K562 (cell line): ENCODE measurements around the gene CEND1. TPM values are rescaled to one million over a fixed set of nuclear protein-coding genes. Genes with fewer than 3 reads are reported as not detected.

Experiments used
- ATAC-seq: fragments of 200-7000 bp; cut with Tn5 transposase; 3 replicates; pipeline ENCODE4 v1.9.1; 2020; ENCODE audit warnings: moderate library complexity
- BruUV-seq: library from RNA; stranded (reverse); fragments of 400-500 nt; replicated peaks from 2 replicates; lab custom pipeline; 2021; lab: Mats Ljungman, UMichigan
- CTCF ChIA-PET: fragments of 300-600 bp; formaldehyde crosslinking; extraction: SDS; loops from one replicate; lab custom pipeline; 2021; ENCODE audit warnings: low intra/inter-chr PET ratio; lab: Yijun Ruan, JAX
- POLR2A ChIA-PET: fragments of 300-600, 350-650 bp; sonication (Branson Sonifier 250); formaldehyde crosslinking; extraction: SDS; loops from one replicate; lab custom pipeline; 2021; ENCODE audit warnings: antibody characterized with exemption, inconsistent platforms; lab: Yijun Ruan, JAX
- DNase-seq, 4 experiments: peaks; one replicate each; pipeline versions ENCODE4 v3.0.0 to v3.0.0-alpha.2; 2011 to 2018; ENCODE audit warnings: low spot score in 3 of 4, mixed read lengths in 3 of 4; ENCODE audit errors: extremely low read depth in 1 of 4
- FAIRE-seq: peaks from 2 replicates; lab custom pipeline; 2011; peaks lifted over from hg19 to GRCh38; lab: Jason Lieb, UNC
- H2AFZ ChIP-seq: 2 replicates; pipeline ENCODE4 v1.6.0; 2011; ENCODE audit warnings: low read depth, low read length, control low read depth, inconsistent platforms
- H3K27ac ChIP-seq: fragments of 200-600 bp; 3 replicates; pipeline ENCODE4 v1.8.0; 2011; ENCODE audit warnings: low read depth, mild to moderate bottlenecking, control low read depth, inconsistent platforms, low read length, moderate library complexity, mixed read lengths; ENCODE audit errors: extremely low read depth
- H3K27me3 ChIP-seq, 2 experiments: fragments of 300-600 bp in 1 of 2; 2 replicates in 1 of 2; 3 replicates in 1 of 2; pipeline versions ENCODE4 v1.6.0 to v1.8.0; 2011; ENCODE audit warnings: inconsistent platforms in 2 of 2, low read length in 2 of 2, mild to moderate bottlenecking in 1 of 2, mixed read lengths in 1 of 2, moderate library complexity in 1 of 2; ENCODE audit not compliant: control insufficient read depth in 2 of 2, insufficient read depth in 2 of 2
- H3K36me3 ChIP-seq: fragments of 300-600 bp; 3 replicates; pipeline ENCODE4 v1.8.0; 2011; ENCODE audit warnings: mild to moderate bottlenecking, low read length, inconsistent platforms; ENCODE audit not compliant: control insufficient read depth, insufficient read depth
- H3K4me1 ChIP-seq, 2 experiments: fragments of 200-600 bp in 1 of 2; replicated peaks in 1 of 2; 2 replicates in 1 of 2; 3 replicates in 1 of 2; pipeline versions ENCODE4 v1.5.1 to v1.8.0; 2011; ENCODE audit warnings: inconsistent platforms in 2 of 2, low read length in 2 of 2, mild to moderate bottlenecking in 1 of 2, mixed read lengths in 1 of 2, moderate library complexity in 1 of 2; ENCODE audit not compliant: control insufficient read depth in 2 of 2, insufficient read depth in 2 of 2
- H3K4me2 ChIP-seq: 2 replicates; pipeline ENCODE4 v1.6.1; 2011; ENCODE audit warnings: low read length, control low read depth, inconsistent platforms, mixed read lengths; ENCODE audit not compliant: insufficient read depth
- H3K4me3 ChIP-seq: fragments of 200-600 bp; sonication (generic), shearing (Covaris generic); 2 replicates; pipeline ENCODE4 v1.5.1; 2016; ENCODE audit warnings: control low read depth, inconsistent platforms
- H3K79me2 ChIP-seq: fragments of 200-600 bp; 3 replicates; pipeline ENCODE4 v1.8.0; 2011; ENCODE audit warnings: low read length, inconsistent platforms; ENCODE audit not compliant: control insufficient read depth, insufficient read depth
- H3K9ac ChIP-seq, 2 experiments: 2 replicates each; pipeline versions ENCODE4 v1.6.0 to v1.6.1; 2011; ENCODE audit warnings: low read depth in 2 of 2, low read length in 2 of 2, control low read depth in 1 of 2, inconsistent platforms in 1 of 2, mild to moderate bottlenecking in 1 of 2, mixed read lengths in 1 of 2; ENCODE audit not compliant: insufficient read depth in 1 of 2
- H3K9me1 ChIP-seq: one replicate; pipeline ENCODE4 v1.6.0; 2011; ENCODE audit warnings: inconsistent platforms, mild to moderate bottlenecking, low read length, moderate library complexity; ENCODE audit not compliant: control insufficient read depth, insufficient read depth
- H3K9me3 ChIP-seq: replicated peaks from 2 replicates; pipeline ENCODE4 v1.5.1; 2011; ENCODE audit warnings: low read depth, low read length, inconsistent platforms; ENCODE audit not compliant: control insufficient read depth, insufficient read depth
- H4K20me1 ChIP-seq: replicated peaks from 2 replicates; pipeline ENCODE4 v1.6.1; 2011; ENCODE audit warnings: low read length, inconsistent platforms, mixed read lengths; ENCODE audit not compliant: control insufficient read depth, insufficient read depth
- CBFA2T3 ChIP-seq: fragments of 450-650 bp; IDR thresholded peaks from 2 replicates; pipeline ENCODE4 v1.6.1; 2017
- HMGN3 ChIP-seq: IDR thresholded peaks from 2 replicates; pipeline ENCODE4 v1.6.1; 2011; ENCODE audit warnings: borderline replicate concordance, low read depth, mild to moderate bottlenecking, mixed read lengths, low read length; ENCODE audit not compliant: insufficient read length; ENCODE audit errors: extremely low read depth
- MED1 ChIP-seq: sonication (generic); formaldehyde crosslinking; IDR thresholded peaks from 2 replicates; pipeline ENCODE4 v1.8.1; 2023; ENCODE audit warnings: missing genetic modification reagents, borderline replicate concordance
- NR3C1 ChIP-seq: sonication (generic); formaldehyde crosslinking; IDR thresholded peaks from 2 replicates; pipeline ENCODE4 v1.8.1; 2022; ENCODE audit warnings: missing genetic modification reagents
- PHF8 ChIP-seq: fragments of 200-600 bp; sonication (generic); IDR thresholded peaks from 2 replicates; pipeline ENCODE4 v1.6.1; 2012; ENCODE audit warnings: mixed run types, mild to moderate bottlenecking, inconsistent platforms, low read length, moderate library complexity, borderline replicate concordance
- SETDB1 ChIP-seq: IDR thresholded peaks from one replicate; pipeline ENCODE4 v1.6.1; 2012; ENCODE audit warnings: low read length, control low read depth, inconsistent platforms
- TAF15 ChIP-seq: fragments of 200-400 bp; formaldehyde crosslinking; IDR thresholded peaks from 2 replicates; pipeline ENCODE4 v1.6.1; 2017; ENCODE audit warnings: mild to moderate bottlenecking, low read depth, low read length, moderate library complexity
- WGBS: fragments of 100-300 bp; shearing (Covaris generic); methylation state at CpG from one replicate; pipeline ENCODE4 v1.1.6; 2016; ENCODE audit warnings: low coverage, mixed read lengths; ENCODE audit not compliant: insufficient coverage; ENCODE audit errors: missing lambda C conversion rate; 5-methylcytosine and 5-hydroxymethylcytosine counted together
- in situ Hi-C: fragments of 300-500 bp; cut with MboI; formaldehyde crosslinking; loops from 4 replicates; pipeline ENCODE4 v1.15.0; 2018; ENCODE audit warnings: inconsistent platforms, mixed read lengths
- intact Hi-C: fragments of 100-400 bp; cut with micrococcal nuclease; formaldehyde crosslinking; loops from 2 replicates; pipeline ENCODE4 v1.14.2; 2022
- polyA plus RNA-seq, 8 experiments: library from polyadenylated mRNA; depleted of rRNA in 4 of 8; stranded (reverse) in 5 of 8; unstranded in 3 of 8; fragments of >200 nt; fragmentation: Nextera tagmentation in 2 of 8; fragmentation: Illumina TruSeq in 1 of 8; extraction: Ambion mirVana in 2 of 8; extraction: Trizol in 1 of 8; gene quantifications; 2 replicates each; pipeline versions ENCODE4 v1.2.1 to v1.2.3, GENCODE V29; 2011 to 2014; ENCODE audit warnings: inconsistent platforms in 1 of 8, missing spikeins in 1 of 8
- total RNA-seq, 7 experiments: library from RNA; depleted of rRNA in 6 of 7; stranded (reverse); fragments of >200 nt in 6 of 7; fragmentation: Illumina TruSeq in 2 of 7; extraction: Trizol in 2 of 7; gene quantifications; 2 replicates each; pipeline versions ENCODE4 v1.2.1 to v1.2.3, GENCODE V29; 2011 to 2021; ENCODE audit warnings: low replicate concordance in 1 of 7

The CEND1 gene
- total and polyA plus RNA-seq, 9 of the 15 experiments (the other 6 are each of a cell fraction or from before 2014, with no cell fraction given) = 0.13 to 0.18 (median 0.16) TPM; not detected in 6

GRCh38 chr11:823441-824291 lies 33.8 kb upstream of the CEND1 start:
- no peaks in the 10 kb centered on the region for H3K27me3 ChIP-seq
- DNase-seq = no peak
- CTCF ChIA-PET = no interaction called here
- POLR2A ChIA-PET = interaction anchor here (0.5 to 2.5 kb wide), 7 partner anchors 8 to 33 kb away, joined by 3 to 20 read pairs (median 3); partner anchors contain the start of gene RPLP2
- TF ChIP-seq HMGN3 (peak; percentile 17), PHF8 (no peak), NR3C1 (CRISPR knock-in tag) (no peak), SETDB1 (no peak), TAF15 (0 out of 2 replicates have a peak, but pooled peaks have one; percentile 69), CBFA2T3 (no peak), MED1 (CRISPR knock-in tag) (no peak)
- H3K27ac ChIP-seq = no peak overlapping the region
- FAIRE-seq = no peak
- no peak overlapping the region for H3K4me2 ChIP-seq
- no peaks in the 10 kb centered on the region for H3K9me3 ChIP-seq
- intact Hi-C loops = no loop called here
- no TSS peak for BruUV-seq
- peaks cover 37% of the 10 kb centered on the region; the same call in 1 of the 3 replicates for H3K36me3 ChIP-seq
- 94% methylated on average over 21 of the region's 53 CpGs for WGBS
- no peak overlapping the region for H3K9ac ChIP-seq
- peaks cover 13% of the 10 kb centered on the region for H4K20me1 ChIP-seq
- peaks cover 6% of the 10 kb centered on the region for H3K9me1 ChIP-seq
- H3K4me1 ChIP-seq = peaks cover 30 to 91% of the 10 kb centered on the region in 2 experiments
- H2AFZ ChIP-seq = no peak overlapping the region
- no peak for ATAC-seq
- H3K4me3 ChIP-seq = no peak overlapping the region
- peaks cover 29% of the 10 kb centered on the region for H3K79me2 ChIP-seq
- in situ Hi-C loops = no loop called here
